Amniotic stem cell (primary cell): Measurements from ENCODE around the gene SGCD.

ENCODE experiments used
- DNase-seq: peaks from one replicate; lab custom pipeline; 2025; lab: John Stamatoyannopoulos, UW

The SGCD gene

DNA sequence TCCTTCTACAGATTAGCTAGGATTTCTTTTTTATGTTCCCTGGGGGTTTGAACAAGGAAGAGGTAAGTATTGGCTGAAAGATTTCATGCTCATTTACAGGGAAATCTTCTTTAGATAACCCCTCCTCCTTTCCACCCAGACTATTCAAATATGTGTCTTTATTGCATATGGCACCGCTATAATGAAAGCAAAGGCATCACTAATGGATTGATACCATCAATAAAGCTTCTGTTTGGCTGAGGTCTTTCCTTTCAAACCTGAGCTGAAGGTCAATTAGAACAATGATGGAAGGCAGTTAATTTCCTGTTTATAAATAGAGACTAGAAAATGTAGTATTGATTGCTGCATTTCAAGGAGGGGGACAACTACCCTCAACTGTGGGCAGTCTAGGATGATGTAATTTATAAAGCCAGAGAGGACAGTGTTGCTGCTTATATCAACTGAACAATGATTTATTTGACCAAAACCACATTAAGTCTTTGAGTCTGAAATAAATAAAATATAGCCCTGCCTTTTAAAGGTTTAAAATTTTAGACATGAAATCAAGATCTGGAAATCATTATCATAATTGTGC is 132.9 kb downstream of the SGCD start:
- DNase-seq = no peak

DNA sequence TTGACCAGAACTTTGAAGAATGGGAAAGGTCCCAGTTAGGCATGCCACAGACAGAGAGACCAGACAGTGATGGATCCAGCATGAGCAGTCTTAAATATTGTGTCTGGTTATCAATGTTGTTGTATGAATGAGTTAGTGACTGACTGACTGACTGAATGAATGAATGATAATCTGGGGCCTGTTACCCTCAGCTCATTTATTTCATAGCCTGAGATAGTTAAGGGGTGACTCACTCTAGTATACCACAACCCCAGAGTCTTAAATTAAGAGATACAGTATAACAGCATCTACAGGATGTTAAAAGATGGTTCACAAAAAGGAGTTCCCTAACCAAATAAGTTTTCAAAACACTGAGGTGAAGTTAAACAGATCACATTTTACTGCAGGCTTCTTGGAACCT is 133.5 kb downstream of the SGCD start:
- no peak for DNase-seq

DNA sequence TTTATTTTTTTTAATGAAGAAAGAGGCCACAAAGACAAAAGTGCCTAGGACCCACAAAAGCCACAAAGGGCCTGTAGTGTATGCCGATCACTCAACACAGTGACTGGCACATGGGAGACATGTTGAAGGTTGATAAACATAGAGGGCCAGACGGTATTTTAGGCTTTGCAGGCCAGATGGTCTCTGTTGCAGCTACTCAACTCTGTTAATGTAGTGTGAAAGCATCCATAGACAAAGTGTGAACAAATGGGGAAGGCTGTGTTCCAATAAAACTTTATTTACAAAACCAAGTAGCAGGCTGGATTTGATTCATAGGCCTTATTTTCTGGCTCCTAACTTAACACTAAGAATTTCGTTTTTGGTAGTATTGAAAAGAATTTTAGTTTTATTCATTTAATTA is 139.9 kb downstream of the SGCD start:
- no peak for DNase-seq

DNA sequence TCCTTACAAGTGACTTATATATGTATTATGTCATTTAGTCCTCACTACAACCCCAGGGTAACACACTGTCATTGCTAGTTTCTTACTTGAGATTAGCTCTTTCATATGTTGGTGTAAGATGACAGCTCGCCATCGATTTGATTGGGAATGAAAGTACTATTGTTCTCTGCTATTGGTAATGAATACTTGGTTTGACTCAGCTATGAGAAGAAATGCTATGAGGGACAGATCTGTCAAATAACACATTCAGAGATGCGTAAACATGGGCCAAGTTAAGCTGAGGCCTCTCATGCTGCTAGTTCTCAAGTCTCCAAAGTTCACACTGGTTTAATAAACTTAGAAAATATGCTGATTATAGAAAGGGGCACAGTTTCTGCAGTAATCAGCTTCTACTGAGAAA is 142.7 kb downstream of the SGCD start:
- no peak for DNase-seq

DNA sequence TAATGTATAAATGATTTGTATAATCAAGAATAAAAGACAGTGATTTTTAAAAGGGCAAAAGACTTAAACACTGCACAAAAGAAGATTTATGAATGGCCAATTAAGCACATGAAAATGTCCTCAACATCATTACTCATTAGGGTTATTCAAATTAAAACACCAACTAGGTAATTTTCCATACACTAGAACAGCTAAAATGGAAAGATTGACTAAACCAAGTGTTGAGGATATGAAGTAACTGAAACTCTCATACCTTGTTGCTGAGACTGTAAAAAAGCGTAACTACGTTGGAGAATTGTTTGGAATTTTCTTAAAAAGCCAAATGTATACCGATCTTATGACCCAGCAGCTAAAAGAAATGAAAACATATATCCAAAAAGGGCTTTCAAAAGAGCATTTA is 144.9 kb downstream of the SGCD start:
- no peak for DNase-seq

DNA sequence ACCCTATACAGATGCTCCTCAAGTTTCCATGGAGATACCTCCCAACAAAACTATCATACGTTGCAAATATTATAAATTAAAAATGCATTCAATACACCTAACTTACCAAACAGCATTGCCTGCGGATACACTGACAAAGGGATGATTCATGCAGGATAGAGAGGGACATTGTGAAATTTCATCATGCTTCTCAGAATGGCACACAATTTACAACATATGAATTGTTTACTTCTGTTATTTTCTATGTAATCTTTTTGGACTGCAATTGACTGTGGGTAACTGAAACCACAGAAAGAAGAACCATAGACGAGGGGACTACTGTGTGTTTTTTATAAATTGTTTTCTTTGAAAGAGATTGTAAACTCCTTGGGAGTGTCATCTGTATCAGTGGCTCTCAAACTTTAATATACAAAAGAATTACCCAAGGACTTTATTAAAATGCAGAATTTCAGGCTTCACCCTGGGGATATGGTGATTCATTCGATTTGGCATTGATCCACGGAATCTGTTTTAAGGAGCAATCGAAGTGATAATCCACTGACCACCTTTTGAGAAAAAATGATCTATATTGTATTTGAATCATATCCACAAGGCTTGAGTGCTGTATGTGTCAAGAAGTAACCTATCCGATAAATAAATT is 146.4 kb downstream of the SGCD start:
- no peak for DNase-seq

DNA sequence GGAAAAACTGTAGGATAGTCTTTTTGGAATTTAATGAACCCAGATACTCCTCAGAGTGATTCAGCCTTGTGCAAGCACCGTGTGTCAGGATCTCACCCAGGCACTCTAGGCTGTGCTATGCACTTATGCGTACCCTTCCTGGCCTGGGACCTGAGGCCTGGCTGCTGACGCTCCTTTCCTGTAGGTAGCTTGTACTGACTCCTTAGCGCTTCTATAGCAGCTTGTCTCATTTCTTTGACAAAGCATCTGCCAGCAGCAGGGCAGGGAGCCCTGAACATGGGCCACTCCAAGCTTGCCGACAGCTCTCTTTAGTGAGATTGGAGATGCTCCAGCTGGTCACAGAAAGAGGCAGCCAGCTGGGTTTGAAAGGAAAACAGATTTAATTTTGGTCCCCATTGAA is 147.3 kb downstream of the SGCD start:
- DNase-seq = no peak

DNA sequence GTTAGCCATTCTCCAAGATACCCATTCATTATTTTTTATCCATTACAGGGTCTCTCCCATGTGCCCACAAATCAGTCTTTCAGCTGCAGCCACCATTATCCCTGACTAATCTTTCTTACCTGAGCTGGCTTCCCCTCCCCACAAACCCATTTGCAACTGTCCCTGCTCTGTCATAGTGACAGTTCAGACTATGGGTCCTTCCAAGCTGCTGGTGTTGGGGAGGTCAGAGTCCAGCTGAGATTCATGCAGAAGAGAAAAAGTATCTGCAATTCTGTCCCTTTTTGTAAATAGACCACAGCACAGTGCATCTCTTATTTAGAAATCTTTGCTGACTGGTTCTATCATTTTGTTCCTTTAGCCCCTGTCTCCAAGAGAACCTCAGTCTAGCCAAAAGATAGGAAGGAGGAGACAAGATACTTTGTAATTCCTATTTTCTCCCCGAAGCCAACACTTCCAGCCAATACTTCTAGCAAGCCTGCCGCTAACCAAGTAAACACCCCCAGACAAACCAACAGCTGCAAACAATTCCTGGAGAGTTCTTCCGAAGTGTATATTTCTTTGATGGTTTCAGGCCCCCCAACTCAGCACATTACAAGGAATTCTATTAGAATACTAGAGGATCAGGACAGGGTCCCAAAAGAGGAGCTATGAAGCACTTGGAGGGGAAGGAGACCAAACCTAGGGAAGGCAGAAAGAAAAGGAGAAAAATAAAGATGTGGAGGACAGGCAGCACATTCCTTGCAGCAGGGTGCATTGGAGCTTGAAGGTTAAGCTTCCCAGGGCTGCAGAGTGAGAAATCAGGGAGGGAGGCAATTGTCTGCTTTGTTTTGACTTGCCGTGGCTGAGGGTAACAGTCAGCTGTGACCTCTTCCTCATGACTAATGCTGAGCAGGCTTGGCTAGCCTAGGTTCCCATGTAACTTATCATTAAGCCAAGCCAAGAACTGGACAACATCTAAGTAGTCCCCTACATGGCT is 148.5 kb downstream of the SGCD start:
- peak; percentile 24 for DNase-seq

DNA sequence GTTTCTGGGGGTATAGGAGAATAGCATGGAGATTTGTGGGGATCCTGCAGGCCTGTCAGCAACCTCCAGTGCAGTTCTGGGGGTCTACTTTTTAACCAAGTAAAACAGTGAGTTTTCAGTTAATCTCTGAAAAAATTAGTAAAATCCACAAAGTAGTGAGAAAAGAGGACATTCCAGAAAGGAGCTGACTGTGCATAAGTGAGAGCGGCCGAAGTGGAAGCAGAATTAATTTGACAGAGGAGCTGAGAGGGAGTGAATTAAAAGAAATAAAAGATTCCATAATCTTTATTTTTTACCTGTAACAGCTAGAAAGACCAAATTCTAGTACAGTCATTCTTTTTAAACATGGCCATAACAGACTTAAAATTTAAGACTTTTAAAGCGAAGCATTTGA is 149.2 kb downstream of the SGCD start:
- DNase-seq = no peak

DNA sequence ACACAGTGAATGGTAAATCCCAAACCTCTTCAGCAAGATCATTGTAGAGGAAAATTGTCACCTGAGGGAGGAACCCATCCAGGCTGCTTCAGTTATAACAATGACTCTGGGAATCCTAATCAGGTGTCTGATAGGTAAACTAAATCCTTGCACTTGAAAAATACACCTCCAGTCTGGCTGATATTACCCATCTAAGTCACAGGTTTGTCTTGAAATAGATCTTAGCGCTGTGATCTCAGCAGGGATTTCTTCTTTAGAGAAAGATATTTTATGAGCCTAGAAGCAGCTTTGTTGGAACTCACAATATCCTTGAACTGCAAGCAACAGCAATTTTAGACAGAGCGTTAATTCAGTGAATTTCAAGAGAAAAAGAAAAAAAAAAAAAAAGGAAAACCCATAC is 149.7 kb downstream of the SGCD start:
- DNase-seq = no peak

DNA sequence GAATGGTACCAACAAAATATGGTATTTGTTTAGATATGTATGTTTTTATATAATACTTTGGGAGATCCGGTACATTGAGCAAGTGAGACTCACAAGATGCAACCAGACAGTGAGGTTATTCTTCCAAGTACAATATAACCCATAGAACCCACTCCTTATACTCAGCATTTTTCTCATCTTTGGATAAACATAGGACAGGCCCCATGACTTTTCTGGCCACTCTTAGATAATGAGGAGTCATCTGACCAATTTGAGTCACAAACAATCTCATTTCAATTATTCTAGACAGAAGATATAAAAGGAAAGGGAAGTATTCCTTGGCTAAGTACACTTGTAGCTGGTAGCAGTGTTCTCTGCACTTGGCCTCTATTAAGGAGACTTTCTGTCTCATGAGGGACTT is 150.2 kb downstream of the SGCD start:
- DNase-seq = no peak

DNA sequence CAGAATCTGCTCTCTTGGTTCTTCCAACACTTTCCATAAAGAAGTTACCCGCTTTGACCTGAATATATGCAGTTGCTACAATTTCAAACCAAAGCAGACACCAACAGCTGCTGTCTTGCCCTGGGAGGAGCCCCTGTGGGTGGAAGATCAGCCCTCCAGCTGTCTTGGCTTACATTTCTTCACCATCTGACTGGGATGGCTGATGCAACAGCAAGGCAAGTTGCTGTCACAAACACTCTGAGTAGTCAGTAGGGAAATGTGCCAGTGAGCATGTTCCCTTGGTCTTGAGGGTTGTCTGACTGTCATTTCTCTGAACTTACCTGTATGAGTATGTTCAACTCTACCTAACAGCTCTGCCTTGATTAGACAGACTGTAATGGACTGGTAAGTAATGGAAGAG is 152.9 kb downstream of the SGCD start:
- no peak for DNase-seq

DNA sequence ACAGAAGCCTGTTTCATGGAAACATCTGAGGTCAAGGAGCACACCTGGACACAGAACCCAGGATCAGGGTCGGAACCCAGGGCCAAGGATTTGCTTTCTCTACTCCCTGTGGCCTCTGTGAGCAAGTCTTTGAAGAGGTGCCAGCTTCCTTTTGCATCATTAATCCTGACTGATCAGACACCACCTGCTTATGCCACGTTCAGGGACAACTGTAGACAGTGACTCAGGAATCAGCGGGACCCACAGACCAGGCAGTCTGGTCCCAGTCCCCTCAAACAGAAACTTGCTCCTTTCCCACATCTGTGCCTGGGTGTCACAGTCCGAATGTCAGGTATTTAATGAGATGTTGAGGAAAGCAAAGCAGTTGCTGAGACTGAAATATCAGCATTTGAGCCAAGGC is 154.8 kb downstream of the SGCD start:
- DNase-seq = no peak

DNA sequence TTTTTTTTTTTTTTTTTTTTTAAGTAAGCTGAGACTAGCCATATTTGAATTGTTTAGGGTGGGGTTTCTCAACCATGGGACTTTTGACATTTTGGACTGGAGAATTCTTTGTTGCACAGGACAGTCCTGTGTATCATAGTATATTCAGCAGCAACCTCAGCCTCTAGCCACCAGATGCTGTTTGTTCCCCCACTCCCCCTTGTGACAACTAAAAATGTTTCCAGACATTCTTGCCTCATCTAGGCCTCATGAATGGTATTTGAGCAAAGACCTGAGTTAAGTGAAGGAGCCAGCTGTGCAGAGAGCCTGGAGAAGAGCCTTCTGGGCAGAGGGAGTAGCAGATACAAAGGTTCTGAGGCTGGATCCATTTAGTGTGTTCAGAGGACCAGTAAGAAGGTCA is 155.9 kb downstream of the SGCD start:
- DNase-seq = no peak

DNA sequence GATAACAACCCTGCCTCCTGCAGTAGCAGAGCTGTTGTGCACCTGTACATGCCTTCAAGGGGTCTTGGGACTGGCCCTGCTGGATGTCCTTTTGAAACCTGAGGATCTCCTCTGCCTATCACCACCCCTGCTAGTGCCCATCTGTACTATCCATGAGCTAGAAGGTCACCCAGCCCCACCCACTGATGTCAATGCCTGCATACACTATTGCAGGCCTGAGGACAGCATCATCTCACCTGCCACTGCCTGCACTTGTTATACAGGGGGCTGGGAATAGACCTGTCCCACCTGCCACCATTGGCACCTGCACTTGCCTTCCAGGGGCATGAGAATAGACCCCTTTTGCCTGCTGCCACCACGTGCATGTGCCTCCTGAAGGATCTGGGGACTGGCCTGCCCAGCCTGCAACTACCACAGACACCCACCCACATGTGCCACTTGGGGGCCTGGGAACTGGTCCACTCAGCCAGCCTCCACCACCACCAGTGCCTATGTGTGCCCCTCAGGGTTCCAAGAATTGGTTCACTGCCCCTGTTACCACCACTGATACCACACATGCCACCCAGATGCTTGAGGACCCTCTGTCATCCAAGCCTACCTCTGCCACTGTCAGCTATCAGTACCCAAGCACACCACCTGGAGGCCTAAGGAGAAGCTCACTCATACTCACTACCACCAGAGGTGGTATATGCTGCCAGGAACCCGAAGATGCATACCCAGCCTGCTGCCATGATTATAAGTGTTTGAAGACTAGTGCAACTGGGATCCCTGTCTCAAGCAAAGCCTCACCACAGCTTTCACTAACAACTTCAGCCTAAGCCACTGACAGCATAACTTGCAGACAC is 159.7 kb downstream of the SGCD start:
- no peak for DNase-seq

DNA sequence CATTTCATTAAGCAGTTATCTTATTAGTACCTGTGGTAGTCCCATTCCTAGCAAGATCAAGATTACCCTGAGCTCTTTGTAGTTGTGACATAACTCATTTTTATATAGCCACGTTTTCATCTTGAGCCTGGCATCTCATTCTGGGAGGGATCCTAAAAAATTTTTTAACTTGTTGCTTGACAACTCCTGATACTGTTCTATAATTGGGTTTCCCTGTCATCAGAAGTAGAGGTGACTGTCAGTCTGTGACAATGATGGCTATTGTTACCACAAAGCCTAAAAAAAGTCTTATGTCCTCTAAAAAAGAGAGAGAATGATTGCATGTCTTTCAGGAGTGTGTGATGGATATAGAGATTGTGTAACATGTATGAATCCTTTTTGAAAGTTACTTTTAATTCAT is 164.8 kb downstream of the SGCD start:
- DNase-seq = no peak

DNA sequence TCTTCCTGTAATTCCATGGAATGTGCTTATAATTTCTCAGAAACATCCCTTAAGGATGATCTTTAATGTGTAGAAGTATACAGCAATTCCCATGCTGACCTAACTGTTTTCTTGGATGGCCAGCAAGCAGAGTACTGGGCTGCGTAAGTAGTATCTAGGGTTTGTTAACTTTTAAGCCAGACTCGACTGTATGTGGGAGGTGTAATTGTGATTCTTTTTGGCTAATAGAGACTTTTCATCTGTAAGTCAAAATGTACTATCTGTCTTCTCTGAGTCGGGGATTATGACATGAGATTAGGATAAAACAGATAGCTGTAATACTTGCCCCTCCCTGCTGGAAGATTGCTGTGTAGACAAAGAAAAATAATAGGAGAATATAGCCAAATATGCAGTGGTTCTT is 169.3 kb downstream of the SGCD start:
- no peak for DNase-seq

DNA sequence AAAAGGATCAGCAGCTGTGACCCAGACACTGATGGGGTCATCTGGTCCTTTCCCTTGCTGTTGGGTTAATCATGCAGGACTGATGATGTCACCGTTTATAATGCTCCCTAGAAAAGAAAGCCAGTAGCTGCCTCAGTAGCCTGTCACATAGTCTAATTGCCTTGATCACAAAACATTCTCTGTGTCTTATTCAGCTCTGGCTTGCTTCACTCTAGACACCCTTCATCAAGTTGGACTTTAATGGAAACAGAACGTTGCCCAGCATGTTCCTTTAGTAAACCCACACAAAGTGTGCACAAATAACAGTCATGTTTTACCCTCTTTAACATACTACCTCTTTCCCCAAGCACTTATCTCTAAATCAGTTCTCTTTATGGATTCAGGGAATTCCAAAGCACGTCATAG is 170.8 kb downstream of the SGCD start:
- no peak for DNase-seq

DNA sequence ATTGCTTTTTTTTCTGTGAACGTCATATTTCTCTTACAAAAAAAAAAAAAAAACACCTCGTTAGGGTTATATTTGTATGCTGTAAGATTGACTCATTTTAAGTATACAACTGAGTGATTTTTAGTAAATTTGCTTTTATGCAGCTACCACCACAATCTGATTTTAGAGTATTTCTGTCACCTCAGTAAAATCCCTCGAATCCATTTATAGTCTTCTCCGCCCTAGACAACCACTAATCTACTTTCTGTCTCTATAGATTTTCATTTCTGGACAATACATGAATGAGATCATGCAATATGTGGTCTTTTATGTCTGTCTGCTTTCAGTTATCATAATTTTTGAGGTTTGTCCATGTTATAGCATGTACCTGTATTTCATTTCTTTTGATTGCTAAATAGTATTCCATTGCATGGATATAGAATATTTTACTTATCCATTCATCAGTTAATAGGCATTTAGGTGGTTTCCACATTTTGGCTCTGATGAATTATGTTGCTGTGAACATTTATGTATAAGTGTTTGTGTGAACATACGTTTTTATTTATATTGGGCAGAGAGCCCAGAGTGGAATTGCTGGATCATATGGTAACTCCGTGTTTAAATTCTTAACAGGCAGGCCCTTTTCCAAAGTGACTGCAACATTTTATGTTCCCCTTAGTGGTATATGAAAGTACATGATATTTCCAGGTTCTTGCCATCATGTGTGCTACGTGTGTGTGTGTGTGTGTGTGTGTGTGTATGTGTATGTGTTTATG is 171.4 kb downstream of the SGCD start:
- DNase-seq = no peak

DNA sequence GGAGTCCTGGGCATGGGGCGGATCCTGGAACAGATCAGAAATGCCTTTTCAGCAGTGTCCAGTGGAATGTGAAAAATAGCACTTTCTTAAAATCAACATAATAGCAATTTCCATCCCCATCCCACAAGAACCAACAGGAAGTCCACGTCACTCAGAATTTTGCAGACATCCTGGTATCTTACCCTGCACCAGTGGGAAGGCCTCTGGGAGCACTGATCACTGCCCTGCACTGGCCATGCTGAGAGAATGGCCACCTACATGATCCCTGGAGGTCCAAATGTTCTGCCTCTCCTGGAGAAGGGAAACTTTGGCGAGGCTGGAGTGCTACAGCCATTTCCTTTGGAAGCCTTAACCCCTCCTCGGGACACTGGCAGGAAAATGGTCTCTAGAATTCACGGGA is 173.8 kb downstream of the SGCD start:
- DNase-seq = no peak

DNA sequence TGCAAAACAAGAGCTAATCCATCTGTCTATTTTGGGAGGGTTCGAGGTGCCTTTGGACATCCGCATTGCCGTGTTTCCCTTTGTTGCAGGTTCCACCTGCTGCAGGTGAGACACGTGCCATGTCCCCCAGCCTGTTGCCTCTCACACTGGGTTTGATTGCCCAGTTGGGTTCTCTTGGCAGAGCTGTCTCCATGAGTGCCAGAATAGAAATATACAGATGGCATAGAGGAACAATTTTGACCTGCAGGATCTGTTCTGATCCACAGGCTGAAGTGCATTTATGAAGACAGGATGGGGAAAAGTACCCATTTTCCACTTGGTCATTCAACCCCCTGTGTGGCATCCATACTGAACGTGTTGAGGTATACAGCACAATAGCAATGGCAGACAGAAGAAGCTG is 178.1 kb downstream of the SGCD start:
- no peak for DNase-seq
